Thoracic aorta (tissue), 2 donors: ENCODE measurements around the gene LYRM4. TPM values are rescaled to one million over a fixed set of nuclear protein-coding genes. Genes with fewer than 3 reads are reported as not detected.

Experiments used
- ATAC-seq: fragments of 150-250 bp; one replicate; pipeline ENCODE4 v1.8.0; 2017; ENCODE audit warnings: low read depth; ENCODE audit not compliant: insufficient number of reproducible peaks, low FRiP score
- DNase-seq: peaks from one replicate; pipeline ENCODE4 v3.0.0-alpha.2; 2020; ENCODE audit warnings: low spot score
- H3K27ac ChIP-seq, 2 donors: fragments of 200-600 bp; sonication (generic); 1 replicate in 1 of 2; 2 replicates in 1 of 2; pipeline ENCODE4 v1.5.1; 2016; ENCODE audit warnings: mild to moderate bottlenecking in 2 of 2, moderate library complexity in 2 of 2
- H3K27me3 ChIP-seq: fragments of 200-600 bp; sonication (generic); replicated peaks from 2 replicates; pipeline ENCODE4 v1.6.0; 2016; ENCODE audit warnings: mild to moderate bottlenecking; ENCODE audit not compliant: insufficient read depth
- H3K36me3 ChIP-seq: fragments of 200-600 bp; sonication (generic); one replicate; pipeline ENCODE4 v1.5.1; 2016
- H3K4me1 ChIP-seq, 2 donors: fragments of 200-600 bp; sonication (generic); 1 replicate in 1 of 2; 2 replicates in 1 of 2; pipeline versions ENCODE4 v1.5.1 to v1.6.0; 2016; ENCODE audit warnings: low read depth in 2 of 2, mild to moderate bottlenecking in 1 of 2; ENCODE audit not compliant: control insufficient read depth in 1 of 2
- H3K4me3 ChIP-seq: fragments of 200-600 bp; sonication (generic); 2 replicates; pipeline ENCODE4 v1.5.1; 2016; ENCODE audit warnings: mild to moderate bottlenecking
- H3K9me3 ChIP-seq: fragments of 200-600 bp; sonication (generic); 2 replicates; pipeline ENCODE4 v1.5.1; 2016
- total RNA-seq, 2 donors: library from RNA; depleted of rRNA; stranded (reverse); fragments of >200 nt; gene quantifications; one replicate each; pipeline versions ENCODE4 v1.1.0 to v1.2.3, GENCODE V29; 2016
- TF ChIP-seq, protein P1 (sequence below): fragments of 200-600 bp; sonication (generic); IDR thresholded peaks from one replicate; pipeline ENCODE4 v1.5.1; 2019; ENCODE audit warnings: antibody characterized with exemption

LYRM4 gene
- total RNA-seq, 2 donors from 2014 or later: 6.9 to 27.2 TPM

DNA sequence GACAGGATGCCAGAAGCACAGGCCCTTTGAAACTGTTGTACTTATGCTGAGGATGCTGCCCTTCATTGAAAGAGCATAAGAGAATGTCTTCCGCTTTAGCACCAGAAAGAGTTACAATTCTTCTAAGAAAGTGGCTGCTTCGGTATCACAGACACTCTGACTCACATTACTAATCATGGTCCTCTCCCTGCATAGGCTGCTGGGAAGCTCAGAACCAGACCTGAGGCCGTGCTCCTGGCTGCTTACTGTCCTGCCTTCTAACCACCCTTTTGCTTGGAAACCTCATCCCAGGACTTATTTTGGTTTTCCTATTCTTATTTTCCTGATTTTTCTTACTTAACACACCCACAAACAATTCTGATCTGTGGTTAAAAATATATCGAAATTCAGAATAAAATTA lies 22.9 kb downstream of the LYRM4 start:
- Histone ChIP-seq H3K4me1 (no peaks in the 10 kb centered on the region), H3K9me3 (no peaks in the 10 kb centered on the region), H3K4me3 (no peak overlapping the region), H3K27me3 (no peaks in the 10 kb centered on the region), H3K36me3 (no peaks in the 10 kb centered on the region), H3K27ac (no peak overlapping the region)
- ATAC-seq (no peak), DNase-seq (no peak)
- TF ChIP-seq, protein P1, sequence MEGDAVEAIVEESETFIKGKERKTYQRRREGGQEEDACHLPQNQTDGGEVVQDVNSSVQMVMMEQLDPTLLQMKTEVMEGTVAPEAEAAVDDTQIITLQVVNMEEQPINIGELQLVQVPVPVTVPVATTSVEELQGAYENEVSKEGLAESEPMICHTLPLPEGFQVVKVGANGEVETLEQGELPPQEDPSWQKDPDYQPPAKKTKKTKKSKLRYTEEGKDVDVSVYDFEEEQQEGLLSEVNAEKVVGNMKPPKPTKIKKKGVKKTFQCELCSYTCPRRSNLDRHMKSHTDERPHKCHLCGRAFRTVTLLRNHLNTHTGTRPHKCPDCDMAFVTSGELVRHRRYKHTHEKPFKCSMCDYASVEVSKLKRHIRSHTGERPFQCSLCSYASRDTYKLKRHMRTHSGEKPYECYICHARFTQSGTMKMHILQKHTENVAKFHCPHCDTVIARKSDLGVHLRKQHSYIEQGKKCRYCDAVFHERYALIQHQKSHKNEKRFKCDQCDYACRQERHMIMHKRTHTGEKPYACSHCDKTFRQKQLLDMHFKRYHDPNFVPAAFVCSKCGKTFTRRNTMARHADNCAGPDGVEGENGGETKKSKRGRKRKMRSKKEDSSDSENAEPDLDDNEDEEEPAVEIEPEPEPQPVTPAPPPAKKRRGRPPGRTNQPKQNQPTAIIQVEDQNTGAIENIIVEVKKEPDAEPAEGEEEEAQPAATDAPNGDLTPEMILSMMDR: no peak

DNA sequence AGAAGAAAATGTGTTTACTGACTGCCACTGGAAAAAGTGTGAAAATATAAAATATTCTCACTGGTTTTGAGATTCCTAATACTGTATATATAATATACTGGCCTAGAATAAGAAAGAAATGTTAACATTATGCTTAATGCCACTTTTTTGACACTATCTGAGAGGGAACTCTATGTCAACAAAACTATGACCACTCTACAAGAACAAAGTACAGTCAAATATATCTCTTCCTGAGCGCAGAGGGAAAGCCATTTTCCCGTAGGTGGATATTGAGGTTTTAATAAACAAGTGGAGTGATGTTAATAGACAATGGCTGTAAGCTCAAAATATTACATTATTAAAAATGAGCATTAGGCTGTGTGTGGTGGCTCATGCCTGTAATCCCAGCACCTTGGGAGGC lies 24.9 kb downstream of the LYRM4 start:
- no peak overlapping the region for H3K27ac ChIP-seq
- H3K36me3 ChIP-seq: no peaks in the 10 kb centered on the region

DNA sequence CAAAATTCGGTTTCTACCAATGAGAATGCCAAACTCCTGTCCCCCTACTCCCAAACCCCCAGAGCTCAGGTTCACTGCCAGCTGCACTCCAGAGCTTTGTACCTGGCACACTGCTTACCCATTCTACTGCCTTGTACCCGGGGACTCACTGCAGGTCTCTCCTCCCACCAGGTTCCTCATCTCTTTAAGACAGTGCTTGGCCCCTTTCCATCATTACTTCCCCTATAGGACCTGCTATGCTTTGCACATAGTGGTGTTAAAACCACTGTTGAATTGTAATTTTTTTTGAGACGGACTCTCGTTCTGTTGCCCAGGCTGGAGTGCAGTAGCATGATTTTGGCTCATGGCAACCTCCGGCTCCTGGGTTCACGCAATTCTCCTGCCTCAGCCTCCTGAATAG lies 25.9 kb downstream of the LYRM4 start:
- peaks cover 0 to 18% of the 10 kb centered on the region in 2 donors for H3K4me1 ChIP-seq
- H3K4me3 ChIP-seq: no peak overlapping the region
- no peak for DNase-seq
- H3K27ac ChIP-seq: no peak overlapping the region
- no peaks in the 10 kb centered on the region for H3K9me3 ChIP-seq
- ATAC-seq: no peak
- no peaks in the 10 kb centered on the region for H3K36me3 ChIP-seq
- no peaks in the 10 kb centered on the region for H3K27me3 ChIP-seq
- TF ChIP-seq, protein P1: no peak

More for the DNA sequence above, 24.9 kb downstream of the LYRM4 start:
- Histone ChIP-seq H3K4me1 (peaks cover 0 to 18% of the 10 kb centered on the region in 2 donors), H3K4me3 (no peak overlapping the region), H3K27me3 (no peaks in the 10 kb centered on the region), H3K9me3 (no peaks in the 10 kb centered on the region)
- TF ChIP-seq, protein P1: no peak
- no peak for ATAC-seq
- no peak for DNase-seq

DNA sequence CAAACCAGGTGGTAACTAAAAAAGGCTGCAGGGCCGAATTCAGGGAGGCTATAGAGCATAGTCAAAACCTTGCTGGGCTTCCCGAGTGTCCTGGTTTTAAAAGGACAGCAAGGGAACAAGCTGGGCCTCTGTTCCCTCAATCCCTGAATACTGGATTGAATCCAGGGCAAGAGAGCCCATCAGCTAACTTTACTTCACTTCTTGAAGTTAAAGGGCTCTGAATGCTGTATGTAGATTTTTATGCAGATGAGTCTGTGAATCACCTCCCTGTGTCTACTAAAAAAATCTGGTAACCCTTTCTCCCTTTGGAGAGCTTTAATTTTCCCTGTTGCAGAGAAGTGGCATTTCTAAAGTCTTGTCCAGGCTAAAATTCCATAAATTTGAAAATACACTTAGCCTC lies 29.5 kb downstream of the LYRM4 start:
- Histone ChIP-seq H3K4me3 (no peak overlapping the region), H3K36me3 (no peaks in the 10 kb centered on the region), H3K27me3 (no peaks in the 10 kb centered on the region), H3K27ac (no peak overlapping the region), H3K9me3 (no peaks in the 10 kb centered on the region), H3K4me1 (peaks cover 0 to 21% of the 10 kb centered on the region in 2 donors)
- TF ChIP-seq, protein P1: no peak
- ATAC-seq (no peak), DNase-seq (no peak)

DNA sequence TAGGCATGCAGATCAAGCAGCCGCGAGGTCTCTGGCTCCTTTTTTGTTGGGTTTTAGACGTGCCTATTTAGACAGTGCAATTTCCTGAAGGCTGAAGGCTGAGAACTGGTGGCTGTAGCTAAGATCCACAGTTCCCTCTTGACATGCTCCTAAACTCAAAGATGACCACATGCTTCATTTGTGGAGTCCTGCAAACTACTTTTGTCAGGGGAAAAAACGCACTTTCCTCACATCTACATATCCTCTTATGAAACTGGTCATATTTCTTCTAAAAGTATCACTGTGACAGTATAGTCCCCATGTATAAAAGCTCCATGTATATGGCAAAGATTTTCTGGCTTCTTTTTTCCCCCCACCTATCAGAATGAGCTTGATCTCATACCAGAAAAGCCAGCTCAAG lies 30.7 kb downstream of the LYRM4 start:
- Histone ChIP-seq H3K4me3 (no peak overlapping the region), H3K9me3 (no peaks in the 10 kb centered on the region), H3K36me3 (no peaks in the 10 kb centered on the region), H3K27ac (no peak overlapping the region), H3K4me1 (peaks cover 0 to 21% of the 10 kb centered on the region in 2 donors), H3K27me3 (no peaks in the 10 kb centered on the region)
- no peak for DNase-seq
- no peak for ATAC-seq
- TF ChIP-seq, protein P1: no peak
